ENCODE results near the gene ZC3H10.

- TF ChIP-seq GATA2 (IDR thresholded peaks at IDR 0.05; ENCODE audit: low read depth, low read length) (no peak), GATA3 (IDR thresholded peaks at IDR 0.05; ENCODE audit: low read depth, low read length) (no peak)
Observed at GRCh38 chr12:56081393-56082347, 36.4 kb upstream of the ZC3H10 start.
